K562 (cell line): ENCODE data around the gene PEDS1. TPM values are rescaled to one million over a fixed set of nuclear protein-coding genes. Genes with fewer than 3 reads are reported as not detected.

Source experiments
- ATF7 ChIP-seq: fragments of 450-650 bp; IDR thresholded peaks from 2 replicates; pipeline ENCODE4 v1.7.1; 2014; ENCODE audit warnings: mild to moderate bottlenecking, moderate library complexity
- CBFA2T3 ChIP-seq: fragments of 450-650 bp; IDR thresholded peaks from 2 replicates; pipeline ENCODE4 v1.6.1; 2017
- DACH1 ChIP-seq: fragments of 450-650 bp; IDR thresholded peaks from 2 replicates; pipeline ENCODE4 v1.6.1; 2018; ENCODE audit not compliant: partially characterized antibody
- DPF2 ChIP-seq: fragments of 450-650 bp; IDR thresholded peaks from 2 replicates; pipeline ENCODE4 v1.6.1; 2016
- GABPB1 ChIP-seq: sonication (generic); formaldehyde crosslinking; IDR thresholded peaks from 2 replicates; pipeline ENCODE4 v1.8.0; 2022; ENCODE audit warnings: mild to moderate bottlenecking, missing genetic modification reagents
- MIER1 ChIP-seq: fragments of 450-650 bp; IDR thresholded peaks from 2 replicates; pipeline ENCODE4 v1.6.1; 2016; ENCODE audit warnings: antibody characterized with exemption, mild to moderate bottlenecking, low read depth
- PHF20 ChIP-seq: fragments of 450-650 bp; IDR thresholded peaks from 2 replicates; pipeline ENCODE4 v1.6.1; 2018; ENCODE audit not compliant: partially characterized antibody
- SP1 ChIP-seq: sonication (generic); formaldehyde crosslinking; IDR thresholded peaks from 2 replicates; pipeline ENCODE4 v1.8.1; 2022; ENCODE audit warnings: mild to moderate bottlenecking, missing genetic modification reagents
- TAL1 ChIP-seq: fragments of 450-650 bp; IDR thresholded peaks from 2 replicates; pipeline ENCODE4 v1.6.1; 2016; ENCODE audit warnings: mild to moderate bottlenecking
- TEAD4 ChIP-seq, 2 experiments: sonication (generic) in 1 of 2; formaldehyde crosslinking in 1 of 2; IDR thresholded peaks; 2 replicates each; pipeline versions ENCODE4 v1.6.1 to v1.8.0; 2012 to 2022; ENCODE audit warnings: borderline replicate concordance in 1 of 2, inconsistent platforms in 1 of 2, low read length in 1 of 2, mild to moderate bottlenecking in 1 of 2, missing genetic modification reagents in 1 of 2
- ZC3H4 ChIP-seq: sonication (generic); formaldehyde crosslinking; IDR thresholded peaks from 2 replicates; pipeline ENCODE4 v1.9.0; 2021; ENCODE audit warnings: missing genetic modification reagents, borderline replicate concordance
- ZNF253 ChIP-seq: fragments of 250-450 bp; sonication (Bioruptor Pico); conservative IDR thresholded peaks from 2 replicates; pipeline ENCODE4 v1.6.1; 2021; ENCODE audit warnings: mild to moderate bottlenecking
- polyA plus RNA-seq, 8 experiments: library from polyadenylated mRNA; depleted of rRNA in 4 of 8; stranded (reverse) in 5 of 8; unstranded in 3 of 8; fragments of >200 nt; fragmentation: Nextera tagmentation in 2 of 8; fragmentation: Illumina TruSeq in 1 of 8; extraction: Ambion mirVana in 2 of 8; extraction: Trizol in 1 of 8; gene quantifications; 2 replicates each; pipeline versions ENCODE4 v1.2.1 to v1.2.3, GENCODE V29; 2011 to 2014; ENCODE audit warnings: inconsistent platforms in 1 of 8, missing spikeins in 1 of 8
- total RNA-seq, 7 experiments: library from RNA; depleted of rRNA in 6 of 7; stranded (reverse); fragments of >200 nt in 6 of 7; fragmentation: Illumina TruSeq in 2 of 7; extraction: Trizol in 2 of 7; gene quantifications; 2 replicates each; pipeline versions ENCODE4 v1.2.1 to v1.2.3, GENCODE V29; 2011 to 2021; ENCODE audit warnings: low replicate concordance in 1 of 7
- TF ChIP-seq, protein P1 (sequence below): fragments of 450-650 bp; IDR thresholded peaks from 2 replicates; pipeline ENCODE4 v1.6.1; 2017; ENCODE audit warnings: antibody characterized with exemption, mild to moderate bottlenecking
- TF ChIP-seq, protein P2 (sequence below): IDR thresholded peaks from 3 replicates; pipeline ENCODE4 v1.6.1; 2011; ENCODE audit warnings: borderline replicate concordance, mild to moderate bottlenecking, moderate library complexity; ENCODE audit not compliant: insufficient read length; ENCODE audit errors: extremely low read depth

The PEDS1 gene
- total and polyA plus RNA-seq, 9 of the 15 experiments (the other 6 are each of a cell fraction or from before 2014, with no cell fraction given): 2.9 to 38.5 (median 24.2) TPM

DNA sequence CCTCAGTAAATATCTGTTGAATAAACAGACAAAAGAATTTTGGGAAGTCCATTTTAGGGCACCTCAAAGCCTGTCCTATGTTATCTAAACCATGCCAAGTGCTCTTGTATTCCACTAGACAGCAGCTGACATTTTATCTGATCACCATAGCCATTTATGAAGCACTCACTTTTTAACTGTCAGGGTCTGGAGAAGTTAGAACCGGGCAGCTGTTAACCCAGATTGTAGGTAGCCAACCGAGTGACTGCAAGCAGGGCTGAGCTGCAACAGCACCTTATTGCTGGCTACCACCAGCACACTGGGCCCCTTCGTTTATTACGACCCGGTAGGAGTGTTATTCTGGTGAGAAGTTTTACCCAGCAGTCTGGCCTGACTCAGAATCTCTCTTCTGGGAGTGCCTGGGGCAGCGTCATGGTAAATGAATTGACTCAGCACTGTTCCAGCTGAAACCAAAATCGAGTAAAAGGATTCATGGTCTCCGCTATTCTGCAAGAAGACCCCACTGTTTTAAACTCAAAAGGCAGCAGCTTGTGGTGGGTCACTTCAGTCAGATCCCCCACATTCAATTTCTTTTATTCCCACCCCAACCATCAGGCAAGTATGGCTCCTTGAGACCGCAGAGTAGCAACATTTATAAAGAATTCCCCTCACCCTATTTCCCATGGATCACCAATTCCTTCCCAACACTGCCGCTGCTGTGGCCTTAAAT is 42.2 kb downstream of the PEDS1 start (continued):
- TF ChIP-seq PHF20 (peak; percentile 7), SP1 (CRISPR knock-in tag) (peak; percentile 56; the same call in 1 of the 2 replicates), DPF2 (peak; percentile 67), DACH1 (peak; percentile 75), ATF7 (0 out of 2 replicates have a peak, but pooled peaks have one; percentile 12), CBFA2T3 (peak; percentile 90), TAL1 (peak; percentile 66; the same call in 1 of the 2 replicates), GABPB1 (CRISPR knock-in tag) (no peak), ZC3H4 (CRISPR knock-in tag) (no peak), MIER1 (no peak), ZNF253 (CRISPR knock-in tag) (no peak), TEAD4 (IDR thresholded peaks at IDR 0.05; ENCODE audit: low read length) (peak; percentile 85), TEAD4 (CRISPR knock-in tag; IDR thresholded peaks at IDR 0.05; ENCODE audit: borderline replicate concordance) (no peak)
- TF ChIP-seq, protein P1, sequence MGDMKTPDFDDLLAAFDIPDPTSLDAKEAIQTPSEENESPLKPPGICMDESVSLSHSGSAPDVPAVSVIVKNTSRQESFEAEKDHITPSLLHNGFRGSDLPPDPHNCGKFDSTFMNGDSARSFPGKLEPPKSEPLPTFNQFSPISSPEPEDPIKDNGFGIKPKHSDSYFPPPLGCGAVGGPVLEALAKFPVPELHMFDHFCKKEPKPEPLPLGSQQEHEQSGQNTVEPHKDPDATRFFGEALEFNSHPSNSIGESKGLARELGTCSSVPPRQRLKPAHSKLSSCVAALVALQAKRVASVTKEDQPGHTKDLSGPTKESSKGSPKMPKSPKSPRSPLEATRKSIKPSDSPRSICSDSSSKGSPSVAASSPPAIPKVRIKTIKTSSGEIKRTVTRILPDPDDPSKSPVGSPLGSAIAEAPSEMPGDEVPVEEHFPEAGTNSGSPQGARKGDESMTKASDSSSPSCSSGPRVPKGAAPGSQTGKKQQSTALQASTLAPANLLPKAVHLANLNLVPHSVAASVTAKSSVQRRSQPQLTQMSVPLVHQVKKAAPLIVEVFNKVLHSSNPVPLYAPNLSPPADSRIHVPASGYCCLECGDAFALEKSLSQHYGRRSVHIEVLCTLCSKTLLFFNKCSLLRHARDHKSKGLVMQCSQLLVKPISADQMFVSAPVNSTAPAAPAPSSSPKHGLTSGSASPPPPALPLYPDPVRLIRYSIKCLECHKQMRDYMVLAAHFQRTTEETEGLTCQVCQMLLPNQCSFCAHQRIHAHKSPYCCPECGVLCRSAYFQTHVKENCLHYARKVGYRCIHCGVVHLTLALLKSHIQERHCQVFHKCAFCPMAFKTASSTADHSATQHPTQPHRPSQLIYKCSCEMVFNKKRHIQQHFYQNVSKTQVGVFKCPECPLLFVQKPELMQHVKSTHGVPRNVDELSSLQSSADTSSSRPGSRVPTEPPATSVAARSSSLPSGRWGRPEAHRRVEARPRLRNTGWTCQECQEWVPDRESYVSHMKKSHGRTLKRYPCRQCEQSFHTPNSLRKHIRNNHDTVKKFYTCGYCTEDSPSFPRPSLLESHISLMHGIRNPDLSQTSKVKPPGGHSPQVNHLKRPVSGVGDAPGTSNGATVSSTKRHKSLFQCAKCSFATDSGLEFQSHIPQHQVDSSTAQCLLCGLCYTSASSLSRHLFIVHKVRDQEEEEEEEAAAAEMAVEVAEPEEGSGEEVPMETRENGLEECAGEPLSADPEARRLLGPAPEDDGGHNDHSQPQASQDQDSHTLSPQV: peak; percentile 68; the same call in 1 of the 2 replicates
- TF ChIP-seq, protein P2, sequence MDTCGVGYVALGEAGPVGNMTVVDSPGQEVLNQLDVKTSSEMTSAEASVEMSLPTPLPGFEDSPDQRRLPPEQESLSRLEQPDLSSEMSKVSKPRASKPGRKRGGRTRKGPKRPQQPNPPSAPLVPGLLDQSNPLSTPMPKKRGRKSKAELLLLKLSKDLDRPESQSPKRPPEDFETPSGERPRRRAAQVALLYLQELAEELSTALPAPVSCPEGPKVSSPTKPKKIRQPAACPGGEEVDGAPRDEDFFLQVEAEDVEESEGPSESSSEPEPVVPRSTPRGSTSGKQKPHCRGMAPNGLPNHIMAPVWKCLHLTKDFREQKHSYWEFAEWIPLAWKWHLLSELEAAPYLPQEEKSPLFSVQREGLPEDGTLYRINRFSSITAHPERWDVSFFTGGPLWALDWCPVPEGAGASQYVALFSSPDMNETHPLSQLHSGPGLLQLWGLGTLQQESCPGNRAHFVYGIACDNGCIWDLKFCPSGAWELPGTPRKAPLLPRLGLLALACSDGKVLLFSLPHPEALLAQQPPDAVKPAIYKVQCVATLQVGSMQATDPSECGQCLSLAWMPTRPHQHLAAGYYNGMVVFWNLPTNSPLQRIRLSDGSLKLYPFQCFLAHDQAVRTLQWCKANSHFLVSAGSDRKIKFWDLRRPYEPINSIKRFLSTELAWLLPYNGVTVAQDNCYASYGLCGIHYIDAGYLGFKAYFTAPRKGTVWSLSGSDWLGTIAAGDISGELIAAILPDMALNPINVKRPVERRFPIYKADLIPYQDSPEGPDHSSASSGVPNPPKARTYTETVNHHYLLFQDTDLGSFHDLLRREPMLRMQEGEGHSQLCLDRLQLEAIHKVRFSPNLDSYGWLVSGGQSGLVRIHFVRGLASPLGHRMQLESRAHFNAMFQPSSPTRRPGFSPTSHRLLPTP: no peak
